ENCODE measurements around the gene DNAH2.

The DNAH2 gene, protein sequence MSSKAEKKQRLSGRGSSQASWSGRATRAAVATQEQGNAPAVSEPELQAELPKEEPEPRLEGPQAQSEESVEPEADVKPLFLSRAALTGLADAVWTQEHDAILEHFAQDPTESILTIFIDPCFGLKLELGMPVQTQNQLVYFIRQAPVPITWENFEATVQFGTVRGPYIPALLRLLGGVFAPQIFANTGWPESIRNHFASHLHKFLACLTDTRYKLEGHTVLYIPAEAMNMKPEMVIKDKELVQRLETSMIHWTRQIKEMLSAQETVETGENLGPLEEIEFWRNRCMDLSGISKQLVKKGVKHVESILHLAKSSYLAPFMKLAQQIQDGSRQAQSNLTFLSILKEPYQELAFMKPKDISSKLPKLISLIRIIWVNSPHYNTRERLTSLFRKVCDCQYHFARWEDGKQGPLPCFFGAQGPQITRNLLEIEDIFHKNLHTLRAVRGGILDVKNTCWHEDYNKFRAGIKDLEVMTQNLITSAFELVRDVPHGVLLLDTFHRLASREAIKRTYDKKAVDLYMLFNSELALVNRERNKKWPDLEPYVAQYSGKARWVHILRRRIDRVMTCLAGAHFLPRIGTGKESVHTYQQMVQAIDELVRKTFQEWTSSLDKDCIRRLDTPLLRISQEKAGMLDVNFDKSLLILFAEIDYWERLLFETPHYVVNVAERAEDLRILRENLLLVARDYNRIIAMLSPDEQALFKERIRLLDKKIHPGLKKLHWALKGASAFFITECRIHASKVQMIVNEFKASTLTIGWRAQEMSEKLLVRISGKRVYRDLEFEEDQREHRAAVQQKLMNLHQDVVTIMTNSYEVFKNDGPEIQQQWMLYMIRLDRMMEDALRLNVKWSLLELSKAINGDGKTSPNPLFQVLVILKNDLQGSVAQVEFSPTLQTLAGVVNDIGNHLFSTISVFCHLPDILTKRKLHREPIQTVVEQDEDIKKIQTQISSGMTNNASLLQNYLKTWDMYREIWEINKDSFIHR (N-terminal part only)

GRCh38 chr17:7716901-7717755, at the start of gene DNAH2:
DNAH2 (plus strand) TSS chr17:7717744; CDS start chr17:7719735, 1,991 bp downstream.
- DNase-seq (ENCODE audit: low spot score): no peak

- DNase-seq (ENCODE audit: low spot score): no peak
Measured at GRCh38 chr17:7668482-7668881, 49.1 kb upstream of the DNAH2 start.

DNA sequence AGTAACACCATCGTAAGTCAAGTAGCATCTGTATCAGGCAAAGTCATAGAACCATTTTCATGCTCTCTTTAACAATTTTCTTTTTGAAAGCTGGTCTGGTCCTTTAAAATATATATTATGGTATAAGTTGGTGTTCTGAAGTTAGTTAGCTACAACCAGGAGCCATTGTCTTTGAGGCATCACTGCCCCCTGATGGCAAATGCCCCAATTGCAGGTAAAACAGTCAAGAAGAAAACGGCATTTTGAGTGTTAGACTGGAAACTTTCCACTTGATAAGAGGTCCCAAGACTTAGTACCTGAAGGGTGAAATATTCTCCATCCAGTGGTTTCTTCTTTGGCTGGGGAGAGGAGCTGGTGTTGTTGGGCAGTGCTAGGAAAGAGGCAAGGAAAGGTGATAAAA, 44.3 kb upstream of the DNAH2 start:
- peak; percentile 78 for DNase-seq (ENCODE audit: low spot score)

- no peak for DNase-seq (ENCODE audit: low spot score)
Measured at GRCh38 chr17:7674934-7675333, 42.6 kb upstream of the DNAH2 start.

DNA sequence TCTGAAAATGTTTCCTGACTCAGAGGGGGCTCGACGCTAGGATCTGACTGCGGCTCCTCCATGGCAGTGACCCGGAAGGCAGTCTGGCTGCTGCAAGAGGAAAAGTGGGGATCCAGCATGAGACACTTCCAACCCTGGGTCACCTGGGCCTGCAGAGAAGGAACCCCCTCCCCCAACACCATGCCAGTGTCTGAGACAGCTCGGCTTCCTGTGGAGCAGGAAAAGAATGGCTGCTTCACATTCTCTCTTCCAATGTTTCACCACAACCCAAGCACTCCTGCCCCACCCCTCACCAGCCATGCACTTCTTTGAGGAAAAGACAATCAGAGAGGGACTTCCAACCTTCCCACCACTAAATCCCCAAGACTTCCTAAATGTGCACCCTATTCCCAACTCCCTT, 41.0 kb upstream of the DNAH2 start:
- DNase-seq (ENCODE audit: low spot score): no peak

DNA sequence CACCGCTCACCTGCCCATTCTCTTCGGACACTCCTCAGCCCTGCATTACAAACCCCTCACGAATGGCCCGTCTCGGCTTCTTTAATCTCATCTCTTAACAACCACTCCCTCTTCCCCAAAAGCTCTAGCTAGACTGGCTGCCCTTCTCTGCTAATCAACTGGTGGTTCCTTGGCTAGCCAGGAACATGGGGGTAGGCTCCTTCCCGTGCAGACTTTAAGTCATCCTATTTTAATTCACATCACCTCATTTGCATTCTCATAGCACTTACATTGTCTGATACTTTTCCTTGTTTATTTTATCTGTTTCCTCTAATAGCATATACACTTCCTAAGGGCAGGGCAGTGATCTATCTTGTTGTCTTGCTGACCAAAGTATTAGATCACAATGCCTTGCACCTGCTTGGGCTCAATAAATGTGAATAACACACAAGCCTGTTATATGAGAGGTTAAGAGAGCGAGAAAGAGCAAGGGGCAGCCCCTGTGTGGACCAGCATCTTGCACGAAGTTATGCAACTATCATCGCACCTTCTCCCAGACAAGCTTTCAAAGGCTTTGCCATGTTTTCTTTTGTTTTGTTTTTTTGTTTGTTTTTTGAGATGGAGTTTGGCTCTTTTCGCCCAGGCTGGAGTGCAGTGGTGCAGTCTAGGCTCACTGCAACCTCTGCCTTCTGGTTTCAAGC, 40.0 kb upstream of the DNAH2 start:
- no peak for DNase-seq (ENCODE audit: low spot score)

DNA sequence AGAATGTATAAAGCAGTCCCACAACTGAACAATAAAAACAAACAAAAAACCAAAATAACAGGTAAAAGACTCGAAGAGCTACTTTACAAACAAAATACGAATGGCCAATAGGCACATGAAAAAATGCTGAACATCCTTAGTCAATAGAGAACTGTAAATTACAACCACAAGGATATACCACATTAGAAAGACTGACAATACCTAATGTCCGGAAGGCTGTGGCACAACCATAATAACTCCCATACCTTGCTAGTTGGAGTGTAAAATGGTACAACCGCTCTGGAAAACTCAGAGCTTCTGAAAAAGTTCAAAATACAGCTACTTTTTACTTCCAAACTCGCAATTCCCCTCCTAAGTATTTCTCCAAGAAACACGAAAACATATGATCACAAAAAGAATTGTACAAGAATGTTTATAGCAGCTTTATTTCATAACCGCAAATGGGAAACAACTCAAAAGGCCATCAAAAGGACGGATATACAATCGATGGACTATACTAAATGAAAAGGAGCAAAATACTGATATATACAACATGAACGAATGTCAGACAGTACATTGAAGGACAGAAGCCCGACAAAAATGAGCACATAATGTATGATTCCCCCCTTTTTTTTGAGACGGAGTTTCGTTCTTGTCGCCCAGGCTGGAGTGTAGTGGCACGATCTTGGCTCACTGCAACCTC, 32.6 kb upstream of the DNAH2 start:
- DNase-seq (ENCODE audit: low spot score): peak; percentile 37

GRCh38 chr17:7685533-7686221, 31.9 kb upstream of the DNAH2 start:
- no peak for DNase-seq (ENCODE audit: low spot score)

DNA sequence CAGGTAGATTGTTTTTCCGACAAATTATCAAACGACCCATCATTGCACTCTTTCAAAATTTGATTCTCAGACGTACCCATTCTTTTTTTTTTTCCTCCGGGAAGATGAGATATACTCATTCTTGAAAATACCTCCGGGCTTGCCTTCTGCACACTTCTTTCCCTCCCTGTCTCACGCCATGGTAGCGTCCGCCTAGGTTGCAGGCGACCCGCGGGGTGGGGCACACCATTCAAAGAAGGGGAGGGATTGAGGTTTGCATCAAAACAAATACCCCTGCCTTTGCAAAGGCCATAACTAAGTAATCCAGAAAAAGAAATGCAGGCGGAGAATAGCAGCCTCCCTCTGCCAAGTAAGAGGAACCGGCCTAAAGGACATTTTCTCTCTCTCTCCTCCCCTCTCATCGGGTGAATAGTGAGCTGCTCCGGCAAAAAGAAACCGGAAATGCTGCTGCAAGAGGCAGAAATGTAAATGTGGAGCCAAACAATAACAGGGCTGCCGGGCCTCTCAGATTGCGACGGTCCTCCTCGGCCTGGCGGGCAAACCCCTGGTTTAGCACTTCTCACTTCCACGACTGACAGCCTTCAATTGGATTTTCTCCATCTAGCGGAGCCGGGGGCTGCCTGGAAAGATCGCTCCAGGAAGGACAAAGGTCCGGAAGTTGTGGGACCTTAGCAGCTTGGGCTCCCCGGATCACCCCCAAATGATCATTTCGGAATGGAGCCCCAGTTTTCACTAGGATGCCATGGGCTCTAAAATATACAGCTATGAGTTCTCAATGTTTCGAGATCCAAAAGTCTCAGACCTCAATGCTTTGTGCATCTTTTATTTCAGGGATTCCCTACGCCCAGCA, 31.1 kb upstream of the DNAH2 start:
- DNase-seq (ENCODE audit: low spot score): peak; percentile 95

- DNase-seq (ENCODE audit: low spot score): peak; percentile 96
Measured at GRCh38 chr17:7687072-7687907, 30.3 kb upstream of the DNAH2 start, which contains the start of gene TP53. TP53 (minus strand) TSS chr17:7687490; CDS start chr17:7676594, 10,896 bp downstream.

DNA sequence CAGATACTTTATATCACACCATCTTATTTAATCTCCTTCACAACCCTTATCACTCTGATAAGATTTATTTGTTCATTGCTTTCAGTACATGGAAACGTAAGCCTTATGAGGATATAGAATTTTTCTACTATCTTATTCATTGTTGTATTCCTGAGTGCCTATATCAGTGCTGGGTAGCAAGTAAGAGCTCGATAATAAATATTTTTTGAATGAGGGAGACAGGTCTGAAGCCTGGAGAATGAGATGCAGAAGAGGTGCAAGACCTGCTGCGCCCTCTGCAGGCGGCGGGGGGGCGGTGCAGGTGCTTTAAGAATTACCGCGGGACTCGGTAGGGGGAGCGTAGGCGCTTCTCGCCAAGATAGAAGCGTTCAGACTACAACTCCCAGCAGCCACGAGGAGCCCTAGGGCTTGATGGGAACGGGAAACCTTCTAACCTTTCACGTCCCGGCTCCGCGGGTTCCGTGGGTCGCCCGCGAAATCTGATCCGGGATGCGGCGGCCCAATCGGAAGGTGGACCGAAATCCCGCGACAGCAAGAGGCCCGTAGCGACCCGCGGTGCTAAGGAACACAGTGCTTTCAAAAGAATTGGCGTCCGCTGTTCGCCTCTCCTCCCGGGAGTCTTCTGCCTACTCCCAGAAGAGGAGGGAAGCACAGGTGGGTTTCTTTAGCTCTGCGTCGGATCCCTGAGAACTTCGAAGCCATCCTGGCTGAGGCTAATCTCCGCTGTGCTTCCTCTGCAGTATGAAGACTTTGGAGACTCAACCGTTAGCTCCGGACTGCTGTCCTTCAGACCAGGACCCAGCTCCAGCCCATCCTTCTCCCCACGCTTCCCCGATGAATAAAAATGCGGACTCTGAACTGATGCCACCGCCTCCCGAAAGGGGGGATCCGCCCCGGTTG, 29.4 kb upstream of the DNAH2 start, which contains the start of gene WRAP53:
TSS of gene WRAP53 (plus strand) at position 570 of the 900 bp plus-strand sequence. CDS start at position 742, 172 bp downstream.
- peak; percentile 97 for DNase-seq (ENCODE audit: low spot score)

- no peak for DNase-seq (ENCODE audit: low spot score)
Measured at GRCh38 chr17:7688808-7689316, 28.7 kb upstream of the DNAH2 start.

GRCh38 chr17:7695586-7695985, 22.0 kb upstream of the DNAH2 start:
- no peak for DNase-seq (ENCODE audit: low spot score)

DNA sequence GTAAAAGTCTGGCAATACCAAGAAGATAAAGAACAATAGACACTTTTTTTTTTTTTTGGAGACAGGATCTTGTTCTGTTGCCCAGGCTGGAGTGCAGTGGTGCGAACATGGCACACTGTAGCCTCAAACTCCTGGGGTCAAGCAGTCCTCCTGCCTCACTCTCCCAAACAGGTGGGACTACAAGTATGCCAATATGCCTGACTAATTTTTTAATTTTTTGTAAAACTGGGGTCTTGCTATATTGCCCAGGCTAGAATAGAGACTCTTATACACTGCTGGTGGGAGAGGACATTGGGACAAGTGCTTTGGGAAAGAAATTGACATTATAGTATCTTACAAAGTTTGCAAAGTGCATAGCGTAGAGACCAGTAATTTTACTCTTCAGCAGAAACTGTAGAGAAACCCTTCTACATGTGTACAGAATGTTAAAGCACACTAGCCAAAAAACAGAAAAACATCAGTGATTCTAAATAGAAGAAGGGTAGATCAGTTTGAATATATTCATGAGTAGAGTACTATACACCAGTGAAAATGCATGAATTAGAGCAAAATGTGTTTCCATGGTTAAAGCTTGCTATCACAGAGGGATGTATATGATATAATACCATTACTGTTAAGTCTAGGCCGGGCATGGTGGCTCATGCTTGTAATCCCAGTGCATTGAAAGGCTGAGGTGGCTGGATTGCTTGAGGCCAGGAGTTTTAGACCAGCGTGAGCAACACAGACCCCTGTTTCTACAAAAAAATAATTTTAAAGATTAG, 19.5 kb upstream of the DNAH2 start:
- DNase-seq (ENCODE audit: low spot score): no peak

DNA sequence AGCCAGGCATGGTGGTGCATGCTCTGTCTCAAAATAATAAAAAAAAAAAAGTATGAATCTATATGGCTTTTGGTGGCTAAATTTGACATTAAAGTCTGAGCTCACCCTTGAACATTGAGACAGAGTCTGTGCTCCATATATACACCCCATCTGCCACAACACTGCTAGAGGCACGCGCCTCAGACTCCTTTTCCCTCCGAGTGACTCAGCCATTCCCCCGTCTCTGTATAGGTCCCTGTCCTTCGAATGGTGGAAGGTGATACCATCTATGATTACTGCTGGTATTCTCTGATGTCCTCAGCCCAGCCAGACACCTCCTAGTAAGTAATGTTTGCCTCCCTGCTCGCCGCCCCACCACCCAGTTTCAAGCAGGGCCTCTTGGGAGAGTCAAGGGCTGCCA, 17.0 kb upstream of the DNAH2 start:
- DNase-seq (ENCODE audit: low spot score): no peak

GRCh38 chr17:7701681-7702080, 15.9 kb upstream of the DNAH2 start:
- no peak for DNase-seq (ENCODE audit: low spot score)

Measured in hematopoietic multipotent progenitor cell treated with erythropoietin and hydrocortisone succinate and interleukin-3 and kit ligand, for 17 days (in vitro differentiated cells).